ENCODE measurements around the gene FAM83E. TPM values are rescaled to one million over a fixed set of nuclear protein-coding genes. Genes with fewer than 3 reads are reported as not detected.

The FAM83E gene
- total and polyA plus RNA-seq, 2 of the 8 experiments (the other 6 are each of a cell fraction or from before 2014, with no cell fraction given): 1.8 to 5.3 TPM

DNA sequence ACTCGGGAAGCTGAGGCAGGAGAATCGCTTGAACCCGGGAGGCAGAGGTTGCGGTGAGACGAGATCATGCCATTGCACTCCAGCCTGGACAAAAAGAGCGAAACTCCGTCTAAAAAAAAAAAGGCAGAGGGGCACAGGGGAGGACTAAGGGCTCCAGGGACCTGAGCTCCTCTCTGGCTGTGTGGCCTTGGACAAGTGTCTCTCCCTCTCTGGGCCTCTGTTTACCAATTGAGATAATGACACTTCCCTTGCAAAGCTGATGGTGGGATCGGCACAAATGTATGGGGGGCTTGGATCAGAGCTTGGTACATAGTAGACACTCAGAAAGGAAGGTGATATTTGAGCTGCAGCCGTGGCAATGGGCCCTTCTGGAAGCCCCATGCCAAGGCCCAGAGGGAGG lies 19.7 kb downstream of the FAM83E start:
- Histone ChIP-seq H3K36me3 (ENCODE audit: control insufficient read depth in 2 of 4, insufficient read depth in 4 of 4, low read length in 3 of 4) (no peaks in the 10 kb centered on the region), H4K5ac (ENCODE audit: insufficient read length, low read depth, low read length) (no peak overlapping the region), H2BK120ac (replicated peaks; ENCODE audit: low read depth, low read length) (no peak overlapping the region), H3K14ac (ENCODE audit: insufficient read length) (no peak overlapping the region), H3K4ac (replicated peaks; ENCODE audit: insufficient read length, low read depth, low read length) (no peak overlapping the region), H2BK5ac (ENCODE audit: low read depth, low read length) (no peak overlapping the region), H4K91ac (replicated peaks; ENCODE audit: insufficient read length, low read length) (no peak overlapping the region), H3K18ac (ENCODE audit: extremely low read depth, low read length) (no peak overlapping the region), H4K20me1 (replicated peaks in 1 of 2; ENCODE audit: control insufficient read depth in 1 of 2, insufficient read depth in 2 of 2, low read length in 2 of 2) (peaks cover 0 to 2% of the 10 kb centered on the region in 2 experiments), H3K27me3 (replicated peaks in 1 of 4; ENCODE audit: control insufficient read depth in 3 of 4, extremely low read depth in 1 of 4, insufficient read depth in 3 of 4, low read length in 3 of 4) (0 out of 7 replicates have a peak, but pooled peaks cover 0 to 3% (median 0%) of the 10 kb centered on the region in 4 experiments), H3K9me3 (ENCODE audit: insufficient read depth in 2 of 2, low read depth in 1 of 2, low read length in 1 of 2) (no peaks in the 10 kb centered on the region), H2AFZ (ENCODE audit: low read length) (no peak overlapping the region), H3K79me1 (ENCODE audit: low read depth, low read length) (no peaks in the 10 kb centered on the region), H3K4me2 (ENCODE audit: insufficient read depth in 1 of 2, low read depth in 2 of 2, low read length in 2 of 2) (no peak overlapping the region), H4K8ac (ENCODE audit: extremely low read depth, insufficient read depth, low read length) (no peak overlapping the region), H3K23ac (ENCODE audit: insufficient read length) (no peak overlapping the region), H2BK20ac (ENCODE audit: low read length) (no peak overlapping the region), H3K27ac (ENCODE audit: low read depth, low read length) (no peak overlapping the region), H3K79me2 (ENCODE audit: control insufficient read depth in 1 of 2, insufficient read depth in 2 of 2, low read length in 2 of 2) (no peaks in the 10 kb centered on the region), H3K56ac (replicated peaks; ENCODE audit: insufficient read length, low read depth, low read length) (no peak overlapping the region), H2BK12ac (ENCODE audit: low read depth, low read length) (no peak overlapping the region), H3K9ac (replicated peaks in 1 of 4; ENCODE audit: extremely low read depth in 1 of 4, low read depth in 3 of 4, low read length in 3 of 4) (no peak overlapping the region), H2AK5ac (ENCODE audit: low read depth, low read length) (no peak overlapping the region), H3K4me3 (ENCODE audit: extremely low read depth in 1 of 4, insufficient read depth in 2 of 4, low read depth in 3 of 4, low read length in 4 of 4) (no peak overlapping the region), H3K23me2 (ENCODE audit: low read depth, low read length) (no peaks in the 10 kb centered on the region; the same call in 1 of the 2 replicates), H3K4me1 (replicated peaks in 1 of 4; ENCODE audit: control insufficient read depth in 3 of 4, insufficient read depth in 4 of 4, low read length in 3 of 4) (no peaks in the 10 kb centered on the region), H2BK15ac (ENCODE audit: low read length) (no peak overlapping the region)
- ChIA-PET POLR2A (ENCODE audit: partially characterized antibody) (interaction anchor here (0.9 to 16.9 kb wide), 8 partner anchors 10 to 115 kb away, joined by 3 to 175 read pairs (median 5); partner anchors contain the start of genes FAM83E, RPL18, SPACA4 and SPHK2), CTCF (ENCODE audit: partially characterized antibody) (interaction anchor here (0.9 to 16.8 kb wide), 5 partner anchors 9 to 89 kb away, joined by 6 to 353 read pairs (median 16); partner anchors contain the start of gene SPACA4)
- DNase-seq (ENCODE audit: low read depth in 1 of 2, low spot score in 2 of 2) (no peak), FAIRE-seq (no peak)
- WGBS, 2 experiments (ENCODE audit: extremely low coverage in 1 of 2, insufficient coverage in 1 of 2, insufficient read length in 1 of 2, insufficient replicate concordance in 2 of 2, low coverage in 1 of 2, low lambda C conversion rate in 2 of 2, missing lambda C conversion rate in 1 of 2): 83% methylated on average over 9 of the region's 9 CpGs; no CpG with 5 or more reads in 1 of the 2 experiments
- no peak for TF ChIP-seq SIX5 (IDR thresholded peaks at IDR 0.05; ENCODE audit: low read depth, low read length)
